Mesenchymal stem cell (in vitro differentiated cells and primary cell): ENCODE measurements around the gene OPTC.

Experiments
- DNase-seq: peaks from one replicate; pipeline ENCODE4 v3.0.0-alpha.2; 2013
- H2AFZ ChIP-seq: one replicate; pipeline ENCODE4 v1.6.1; 2013; ENCODE audit warnings: low read depth, mild to moderate bottlenecking, control low read depth, inconsistent platforms, low read length, moderate library complexity
- H2AK5ac ChIP-seq: 2 replicates; pipeline ENCODE4 v1.6.1; 2013; ENCODE audit warnings: low read length, moderate library complexity, mild to moderate bottlenecking, inconsistent platforms; ENCODE audit not compliant: severe bottlenecking
- H2BK120ac ChIP-seq: one replicate; pipeline ENCODE4 v1.6.1; 2013; ENCODE audit warnings: low read depth, mild to moderate bottlenecking, inconsistent platforms, low read length, moderate library complexity
- H2BK12ac ChIP-seq, 2 experiments: one replicate each; pipeline ENCODE4 v1.6.1; 2013; ENCODE audit warnings: inconsistent platforms in 2 of 2, low read length in 2 of 2, mild to moderate bottlenecking in 2 of 2, moderate library complexity in 2 of 2, control low read depth in 1 of 2
- H2BK15ac ChIP-seq: one replicate; pipeline ENCODE4 v1.6.1; 2013; ENCODE audit warnings: mild to moderate bottlenecking, low read depth, inconsistent platforms; ENCODE audit not compliant: poor library complexity, severe bottlenecking
- H2BK5ac ChIP-seq: 2 replicates; pipeline ENCODE4 v1.6.1; 2013; ENCODE audit warnings: low read depth, mild to moderate bottlenecking, low read length, control low read depth, inconsistent platforms; ENCODE audit not compliant: poor library complexity, severe bottlenecking
- H3K14ac ChIP-seq, 2 experiments: one replicate each; pipeline ENCODE4 v1.6.1; 2013; ENCODE audit warnings: inconsistent platforms in 2 of 2, low read length in 2 of 2, control low read depth in 1 of 2, mild to moderate bottlenecking in 1 of 2, moderate library complexity in 1 of 2
- H3K18ac ChIP-seq, 2 experiments: one replicate each; pipeline ENCODE4 v1.6.1; 2013; ENCODE audit warnings: inconsistent platforms in 2 of 2, low read length in 2 of 2, control low read depth in 1 of 2, low read depth in 1 of 2, mild to moderate bottlenecking in 1 of 2
- H3K23ac ChIP-seq, 2 experiments: one replicate each; pipeline ENCODE4 v1.6.1; 2013; ENCODE audit warnings: inconsistent platforms in 2 of 2, low read length in 2 of 2, mild to moderate bottlenecking in 2 of 2, moderate library complexity in 2 of 2, control low read depth in 1 of 2
- H3K27ac ChIP-seq: 2 replicates; pipeline ENCODE4 v1.5.1; 2013; ENCODE audit warnings: mild to moderate bottlenecking, moderate library complexity, low read length, control low read depth, inconsistent platforms; ENCODE audit not compliant: poor library complexity, severe bottlenecking
- H3K27me3 ChIP-seq, 2 experiments: 2 replicates each; pipeline versions ENCODE4 v1.6.1 to v1.7.0; 2013; ENCODE audit warnings: low read length in 2 of 2, mild to moderate bottlenecking in 2 of 2, moderate library complexity in 2 of 2, control low read depth in 1 of 2, inconsistent platforms in 1 of 2; ENCODE audit not compliant: control insufficient read depth in 1 of 2, insufficient read depth in 1 of 2
- H3K36me3 ChIP-seq, 2 experiments: 2 replicates each; pipeline versions ENCODE4 v1.6.1 to v1.7.0; 2013; ENCODE audit warnings: low read length in 2 of 2, control low read depth in 1 of 2, inconsistent platforms in 1 of 2, low read depth in 1 of 2, mild to moderate bottlenecking in 1 of 2; ENCODE audit not compliant: insufficient read depth in 2 of 2, control insufficient read depth in 1 of 2
- H3K4ac ChIP-seq, 2 experiments: one replicate each; pipeline ENCODE4 v1.6.1; 2013; ENCODE audit warnings: inconsistent platforms in 2 of 2, low read length in 2 of 2, mild to moderate bottlenecking in 2 of 2, moderate library complexity in 2 of 2, control low read depth in 1 of 2, low read depth in 1 of 2
- H3K4me1 ChIP-seq: 2 replicates; pipeline ENCODE4 v1.6.1; 2013; ENCODE audit warnings: low read depth, low read length, control low read depth; ENCODE audit not compliant: control insufficient read depth, insufficient read depth
- H3K4me2 ChIP-seq: 2 replicates; pipeline ENCODE4 v1.6.1; 2013; ENCODE audit warnings: low read length, mild to moderate bottlenecking, inconsistent platforms; ENCODE audit not compliant: poor library complexity, severe bottlenecking
- H3K4me3 ChIP-seq, 2 experiments: 2 replicates each; pipeline versions ENCODE4 v1.5.1 to v1.7.0; 2013; ENCODE audit warnings: low read length in 2 of 2, mild to moderate bottlenecking in 2 of 2, control low read depth in 1 of 2, low read depth in 1 of 2; ENCODE audit not compliant: insufficient read depth in 1 of 2
- H3K79me1 ChIP-seq: replicated peaks from 2 replicates; pipeline ENCODE4 v1.6.1; 2013; ENCODE audit warnings: mild to moderate bottlenecking, control low read depth, low read length, inconsistent platforms; ENCODE audit not compliant: poor library complexity, severe bottlenecking
- H3K9ac ChIP-seq: 2 replicates; pipeline ENCODE4 v1.7.0; 2013; ENCODE audit warnings: mild to moderate bottlenecking, low read length, moderate library complexity
- H3K9me3 ChIP-seq: 2 replicates; pipeline ENCODE4 v1.7.0; 2013; ENCODE audit warnings: mild to moderate bottlenecking, low read length; ENCODE audit not compliant: control insufficient read depth
- H4K8ac ChIP-seq: one replicate; pipeline ENCODE4 v1.6.1; 2013; ENCODE audit warnings: inconsistent platforms, mild to moderate bottlenecking, low read length, moderate library complexity
- H4K91ac ChIP-seq: one replicate; pipeline ENCODE4 v1.6.1; 2013; ENCODE audit warnings: mild to moderate bottlenecking, low read length, inconsistent platforms
- WGBS: methylation state at CpG from one replicate; pipeline ENCODE4 v1.1.7; 2013; ENCODE audit warnings: mixed read lengths; 5-methylcytosine and 5-hydroxymethylcytosine counted together

Gene OPTC

DNA sequence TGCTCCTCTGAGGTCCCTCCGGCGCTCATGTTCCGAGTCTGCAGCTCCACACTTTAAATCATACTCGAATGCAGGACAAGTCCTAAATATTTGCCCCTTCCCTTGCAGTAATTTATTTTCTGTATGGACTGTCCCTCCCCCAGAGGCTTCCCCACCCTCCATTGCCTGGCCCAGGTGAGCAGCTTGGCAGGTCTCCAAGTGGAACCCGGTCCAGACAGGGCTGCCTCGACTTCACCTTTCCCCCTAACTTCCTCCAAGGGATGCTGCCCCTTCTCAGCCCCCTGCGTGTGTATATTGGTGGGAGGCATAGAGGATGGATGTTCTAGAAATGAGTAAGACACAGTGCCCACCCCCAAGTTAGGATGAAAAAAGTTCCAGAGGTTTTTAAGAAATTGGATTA is 5.4 kb upstream of the OPTC start:
- 94% methylated on average over 4 of the region's 7 CpGs for WGBS
- no peak overlapping the region for H3K4me3 ChIP-seq
- H3K27ac ChIP-seq = no peak overlapping the region
- no peak overlapping the region for H2BK15ac ChIP-seq
- H4K8ac ChIP-seq = no peak overlapping the region
- H3K18ac ChIP-seq = no peak overlapping the region
- H3K27me3 ChIP-seq = peaks cover 13 to 27% of the 10 kb centered on the region in 2 experiments
- no peaks in the 10 kb centered on the region for H3K9me3 ChIP-seq
- no peak overlapping the region for H3K14ac ChIP-seq
- H3K4ac ChIP-seq = no peak overlapping the region
- H3K79me1 ChIP-seq = no peaks in the 10 kb centered on the region
- H3K23ac ChIP-seq = no peak overlapping the region
- no peak for DNase-seq
- no peak overlapping the region for H4K91ac ChIP-seq
- no peak overlapping the region for H2BK5ac ChIP-seq
- no peak overlapping the region for H2AFZ ChIP-seq
- H3K4me2 ChIP-seq = no peak overlapping the region
- H2BK12ac ChIP-seq = no peak overlapping the region
- peak overlapping the region; percentile 86 for H3K9ac ChIP-seq
- peaks cover 3% of the 10 kb centered on the region for H3K4me1 ChIP-seq
- H3K36me3 ChIP-seq = peaks cover 2 to 9% of the 10 kb centered on the region in 2 experiments
- H2AK5ac ChIP-seq = no peak overlapping the region
- H2BK120ac ChIP-seq = no peak overlapping the region

DNA sequence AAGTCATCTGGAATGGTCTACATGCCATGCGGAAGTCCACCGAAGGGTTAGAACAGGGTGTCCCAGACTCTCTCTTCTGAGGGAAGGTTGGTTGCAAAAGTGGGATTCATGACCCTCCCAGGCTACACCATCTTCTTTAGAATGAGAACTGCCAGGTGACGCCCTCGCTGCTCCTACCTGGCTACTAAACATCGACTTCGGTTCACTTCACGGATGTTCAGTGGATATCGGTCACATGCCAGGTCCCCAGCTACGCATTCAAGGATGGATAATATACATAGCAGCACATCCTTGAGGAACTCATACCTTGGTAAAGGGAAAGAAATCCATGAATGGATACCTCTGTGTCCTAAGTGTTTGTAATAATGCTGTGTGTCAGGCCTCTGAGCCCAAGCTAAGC is 3.3 kb upstream of the OPTC start:
- H3K4me1 ChIP-seq = peaks cover 3% of the 10 kb centered on the region

DNA sequence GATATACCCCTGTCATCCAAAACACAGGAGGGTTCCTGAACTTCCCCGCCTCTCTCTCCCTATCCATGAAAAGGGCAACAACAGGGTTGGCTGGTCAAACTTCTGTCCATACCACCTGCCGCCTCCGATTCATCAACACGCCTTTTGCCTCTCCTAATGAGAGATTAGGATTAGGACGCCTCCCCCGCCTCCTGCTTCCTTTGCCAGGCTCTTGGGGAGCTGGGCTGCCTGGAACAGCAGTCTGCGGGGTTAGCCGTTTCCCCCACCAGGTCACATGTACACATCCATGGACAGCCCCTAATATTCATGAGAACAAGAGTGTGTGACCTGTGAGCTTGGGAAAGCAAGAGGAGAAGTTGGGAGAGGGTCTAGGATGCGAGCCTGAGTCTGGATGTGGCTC is 2.3 kb upstream of the OPTC start:
- peak overlapping the region in 1 of 2 experiments; percentile 88 for H3K14ac ChIP-seq
- no peak overlapping the region for H2BK5ac ChIP-seq
- H3K4me2 ChIP-seq = no peak overlapping the region
- H4K8ac ChIP-seq = no peak overlapping the region
- no peak overlapping the region for H2AK5ac ChIP-seq
- peaks cover 0 to 2% of the 10 kb centered on the region in 2 experiments for H3K36me3 ChIP-seq
- H4K91ac ChIP-seq = no peak overlapping the region
- H2AFZ ChIP-seq = no peak overlapping the region
- no peak overlapping the region for H3K27ac ChIP-seq
- H3K9ac ChIP-seq = no peak overlapping the region
- H3K23ac ChIP-seq = no peak overlapping the region
- H2BK120ac ChIP-seq = no peak overlapping the region
- H2BK15ac ChIP-seq = no peak overlapping the region
- no peak for DNase-seq
- H3K79me1 ChIP-seq = no peaks in the 10 kb centered on the region
- peak overlapping the region in 1 of 2 experiments; percentile 33 for H2BK12ac ChIP-seq
- 79% methylated on average over 9 of the region's 9 CpGs for WGBS
- H3K9me3 ChIP-seq = no peaks in the 10 kb centered on the region
- peaks cover 3% of the 10 kb centered on the region for H3K4me1 ChIP-seq
- no peak overlapping the region for H3K4ac ChIP-seq
- H3K27me3 ChIP-seq = peaks cover 14 to 40% of the 10 kb centered on the region in 2 experiments
- H3K4me3 ChIP-seq = no peak overlapping the region
- no peak overlapping the region for H3K18ac ChIP-seq

More for the DNA sequence above, 3.3 kb upstream of the OPTC start:
- Histone ChIP-seq H3K18ac (no peak overlapping the region), H2BK12ac (no peak overlapping the region), H2AFZ (no peak overlapping the region), H3K14ac (no peak overlapping the region), H2BK5ac (no peak overlapping the region), H2BK15ac (no peak overlapping the region), H3K4me3 (no peak overlapping the region), H2AK5ac (no peak overlapping the region), H4K8ac (no peak overlapping the region), H3K23ac (no peak overlapping the region), H2BK120ac (no peak overlapping the region), H3K27me3 (peaks cover 13 to 32% of the 10 kb centered on the region in 2 experiments), H3K36me3 (peaks cover 0 to 2% of the 10 kb centered on the region in 2 experiments), H3K9me3 (no peaks in the 10 kb centered on the region), H3K9ac (no peak overlapping the region), H3K4me2 (no peak overlapping the region), H3K4ac (no peak overlapping the region), H4K91ac (no peak overlapping the region), H3K27ac (no peak overlapping the region), H3K79me1 (no peaks in the 10 kb centered on the region)
- WGBS = 96% methylated on average over 9 of the region's 9 CpGs
- DNase-seq = no peak

DNA sequence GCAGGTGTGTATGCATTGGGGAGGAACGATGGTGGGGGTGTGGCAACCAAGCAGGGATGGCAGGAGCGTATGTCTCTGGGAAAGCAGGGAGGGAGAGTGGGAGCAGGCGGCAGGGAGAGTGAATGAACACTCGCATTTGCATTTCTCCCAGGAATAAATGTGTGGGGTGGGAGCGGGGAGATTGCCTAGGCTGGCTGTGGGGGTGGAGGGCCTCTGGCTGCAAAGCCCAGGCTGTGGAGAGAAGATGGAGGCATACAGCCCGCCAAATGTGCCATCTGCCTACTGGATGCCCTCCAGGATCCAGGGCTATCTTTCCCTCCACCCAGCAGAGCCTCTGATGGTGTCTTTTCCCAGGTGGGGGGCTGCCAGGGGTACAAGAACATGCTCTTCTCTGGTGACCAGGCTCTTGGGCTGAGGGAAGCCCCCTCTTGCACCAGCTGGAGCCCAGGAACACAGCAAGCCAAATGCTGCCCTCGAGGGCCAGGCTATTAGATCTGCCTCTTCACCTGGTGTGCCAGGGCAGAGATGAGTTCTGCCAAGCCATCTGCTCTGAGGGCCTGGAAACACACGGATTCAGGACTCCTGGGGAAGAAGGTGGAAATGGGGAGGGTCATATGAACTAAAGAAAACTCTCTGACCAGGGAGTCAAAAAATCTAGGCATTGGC is 1.7 kb upstream of the OPTC start:
- no peak overlapping the region for H4K8ac ChIP-seq
- H3K79me1 ChIP-seq = no peaks in the 10 kb centered on the region
- no peaks in the 10 kb centered on the region for H3K9me3 ChIP-seq
- no peak overlapping the region for H2AK5ac ChIP-seq
- H2BK12ac ChIP-seq = peak overlapping the region in 1 of 2 experiments; percentile 33
- H2BK15ac ChIP-seq = no peak overlapping the region
- no peak overlapping the region for H4K91ac ChIP-seq
- H3K4ac ChIP-seq = no peak overlapping the region
- H3K4me3 ChIP-seq = no peak overlapping the region
- peaks cover 3% of the 10 kb centered on the region for H3K4me1 ChIP-seq
- H3K9ac ChIP-seq = no peak overlapping the region
- H3K14ac ChIP-seq = peak overlapping the region in 1 of 2 experiments; percentile 88
- no peak overlapping the region for H3K23ac ChIP-seq
- no peak overlapping the region for H2BK5ac ChIP-seq
- H3K4me2 ChIP-seq = no peak overlapping the region
- H2BK120ac ChIP-seq = no peak overlapping the region
- H3K27ac ChIP-seq = no peak overlapping the region
- 49% methylated on average over 6 of the region's 8 CpGs for WGBS
- H3K36me3 ChIP-seq = peaks cover 0 to 2% of the 10 kb centered on the region in 2 experiments
- H3K27me3 ChIP-seq = peaks cover 19 to 45% of the 10 kb centered on the region in 2 experiments
- no peak for DNase-seq
- H3K18ac ChIP-seq = no peak overlapping the region
- no peak overlapping the region for H2AFZ ChIP-seq
